GM21825 (cell line): Measurements from ENCODE around the gene NEK8.
A peak's percentile ranks its signal among the peaks of the same experiment; 100 is the strongest.
"Not testable (repeated sequence)": the region's sequence is repeated elsewhere in the genome, so short reads cannot be mapped to it uniquely, and the experiment has no call there.

ENCODE experiments used
- ATAC-seq: cut with Tn5 transposase; IDR thresholded peaks from one replicate; pipeline ENCODE4 v1.9.1; 2021; ENCODE audit warnings: mild to moderate bottlenecking, moderate library complexity; ENCODE audit not compliant: unreplicated experiment

NEK8 gene

GRCh38 chr17:28724500-28725165 lies 4.0 kb upstream of the NEK8 start:
- no peak for ATAC-seq

- no peak for ATAC-seq
Measured at GRCh38 chr17:28725166-28725659, 3.4 kb upstream of the NEK8 start.

DNA sequence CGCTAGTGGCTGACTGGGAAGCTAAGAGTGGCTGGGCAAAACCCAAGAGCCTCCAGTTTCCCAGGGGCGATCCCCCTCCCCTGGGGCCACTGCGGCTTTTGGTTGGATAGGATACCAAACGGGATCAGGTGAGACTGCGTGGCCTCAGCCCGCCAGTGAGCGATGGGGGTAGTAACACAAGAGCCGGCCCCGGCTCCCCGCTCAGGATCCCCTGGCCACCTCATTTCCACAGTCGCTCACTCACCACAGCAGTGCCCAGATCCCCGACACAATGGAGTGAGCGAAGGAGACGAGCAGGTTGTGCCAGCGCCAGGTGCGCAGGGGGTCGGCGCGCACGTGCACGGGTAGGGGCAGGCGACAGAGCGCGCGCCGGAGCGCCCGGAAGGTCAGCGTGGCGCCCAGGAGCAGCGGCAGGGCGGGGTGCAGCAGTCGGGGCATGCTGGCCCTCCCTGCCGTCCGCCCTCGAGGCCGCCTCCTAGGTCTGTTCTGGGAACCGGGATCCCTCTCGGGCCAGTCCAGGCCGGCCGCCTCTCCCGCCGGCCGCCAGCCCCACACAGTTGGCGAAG lies 2.8 kb upstream of the NEK8 start:
- ATAC-seq = no peak

GRCh38 chr17:28726226-28726626 lies 2.4 kb upstream of the NEK8 start, which contains the start of gene TLCD1:
Gene TLCD1, minus strand, starts transcription at chr17:28726233. Its CDS starts 136 bp downstream, at chr17:28726097.
- no peak for ATAC-seq

DNA sequence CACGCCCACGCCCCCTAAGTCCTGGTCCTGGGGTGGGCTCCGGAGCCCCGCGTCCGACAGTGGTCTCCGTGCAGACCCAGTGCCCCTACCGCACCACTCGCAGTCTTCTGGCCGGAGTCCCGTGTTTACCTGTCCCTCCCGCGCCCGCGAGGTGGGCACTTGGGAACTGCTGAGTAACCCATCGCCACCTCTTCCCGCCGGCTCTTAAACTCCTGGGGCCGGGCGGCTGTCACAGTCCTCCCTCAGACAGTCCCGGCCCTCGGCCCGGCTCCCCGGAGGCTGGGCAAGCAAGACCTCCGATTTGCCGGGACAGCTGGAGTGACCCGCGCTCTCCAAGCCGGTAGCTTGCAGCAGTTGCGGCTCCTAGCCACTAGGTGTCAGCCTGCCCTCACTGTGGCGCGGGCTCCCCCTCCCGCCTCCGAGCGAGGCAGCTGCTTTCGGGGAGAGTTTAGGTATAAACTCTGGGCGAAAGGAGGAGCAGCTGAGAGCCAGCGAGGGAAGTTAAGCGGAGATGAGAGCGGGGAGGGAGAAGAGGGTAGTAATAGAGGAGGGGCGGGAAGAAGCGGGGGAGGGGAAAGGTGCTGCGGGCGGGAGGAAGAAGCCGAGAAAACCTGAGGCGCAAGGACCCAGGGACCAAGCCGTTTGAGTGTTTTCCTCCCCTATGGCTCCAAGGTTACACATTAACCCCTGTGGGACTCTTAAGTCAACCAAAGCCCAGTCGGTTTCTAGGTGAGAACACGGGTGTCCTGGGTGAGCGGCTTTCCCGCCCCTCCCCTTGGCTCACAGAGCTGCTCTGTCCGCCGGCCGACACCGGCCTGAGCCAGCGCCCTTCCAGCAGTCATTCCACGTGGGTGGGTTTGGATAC lies 1.7 kb upstream of the NEK8 start:
- peak; percentile 38 for ATAC-seq

DNA sequence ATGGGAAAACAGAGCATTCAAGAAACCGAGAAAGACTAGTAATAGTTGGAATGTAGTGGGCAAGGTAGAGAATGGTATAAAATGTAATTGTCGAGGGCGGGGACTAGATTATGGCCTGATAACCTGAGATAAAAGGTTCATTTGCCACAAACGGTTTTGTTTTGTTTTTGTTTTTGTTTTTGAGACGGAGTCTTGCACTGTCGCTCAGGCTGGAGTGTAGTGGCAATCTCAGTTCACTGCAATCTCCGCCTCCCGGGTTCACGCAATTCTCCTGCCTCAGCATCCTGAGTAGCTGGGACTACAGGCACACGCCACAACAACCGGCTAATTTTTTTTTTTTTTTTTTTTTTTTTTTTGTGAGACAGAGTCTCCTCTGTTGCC lies 1.4 kb downstream of the NEK8 start:
- no peak for ATAC-seq

DNA sequence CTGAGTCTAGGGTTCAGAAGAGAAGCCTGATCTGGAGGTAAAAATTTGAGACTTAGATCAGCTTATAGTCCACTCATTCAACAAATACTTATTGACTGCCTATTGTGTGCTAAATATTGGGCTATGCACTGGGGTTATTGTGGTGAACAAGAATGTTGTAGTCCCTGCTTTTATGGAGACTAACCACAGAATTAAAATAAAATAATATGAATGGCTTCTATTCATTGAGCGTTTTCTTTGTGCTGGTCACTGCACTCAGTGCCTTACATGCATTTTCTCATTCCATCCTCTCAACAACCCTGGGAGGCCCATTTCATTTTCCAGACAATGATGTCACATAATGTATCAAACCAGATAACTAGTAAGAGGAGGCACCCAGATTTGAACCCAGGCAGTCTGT lies 4.8 kb downstream of the NEK8 start:
- no peak for ATAC-seq

DNA sequence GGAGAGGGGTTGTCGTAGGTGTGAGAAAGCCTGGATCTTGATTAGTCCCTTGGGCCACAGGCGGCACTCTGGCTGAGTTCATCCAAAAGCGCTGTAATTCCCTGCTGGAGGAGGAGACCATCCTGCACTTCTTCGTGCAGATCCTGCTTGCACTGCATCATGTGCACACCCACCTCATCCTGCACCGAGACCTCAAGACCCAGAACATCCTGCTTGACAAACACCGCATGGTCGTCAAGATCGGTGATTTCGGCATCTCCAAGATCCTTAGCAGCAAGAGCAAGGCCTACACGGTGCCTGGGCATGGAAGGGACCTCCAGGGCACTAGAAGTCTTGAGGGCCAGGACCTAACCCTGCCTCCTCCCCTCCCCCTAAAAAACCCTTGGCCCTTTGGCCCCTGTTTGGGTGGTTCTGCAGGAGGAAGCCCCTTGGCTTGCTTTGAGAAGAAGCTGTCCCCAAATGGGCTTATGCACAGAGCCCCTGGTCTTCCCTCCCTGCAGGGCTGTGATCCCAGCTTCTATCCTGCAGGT lies 6.2 kb downstream of the NEK8 start:
- ATAC-seq = no peak

DNA sequence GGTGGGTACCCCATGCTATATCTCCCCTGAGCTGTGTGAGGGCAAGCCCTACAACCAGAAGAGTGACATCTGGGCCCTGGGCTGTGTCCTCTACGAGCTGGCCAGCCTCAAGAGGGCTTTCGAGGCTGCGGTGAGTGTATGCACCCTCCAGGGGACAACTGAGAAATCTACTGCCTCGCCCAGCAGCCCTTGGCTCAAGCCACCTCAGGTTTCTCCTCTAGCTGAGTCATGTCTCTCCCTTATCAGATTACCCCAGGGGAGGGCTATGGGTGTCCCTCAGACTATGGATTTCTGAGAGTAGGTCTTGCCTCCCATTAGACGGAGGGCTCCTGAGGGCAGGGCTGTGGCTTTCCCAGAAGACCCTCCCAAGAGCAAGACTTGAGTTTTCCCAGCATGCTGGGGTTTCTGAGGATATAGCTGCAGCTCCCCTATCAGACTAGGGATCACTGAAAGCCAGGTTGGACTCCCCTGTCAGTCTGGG lies 6.7 kb downstream of the NEK8 start:
- no peak for ATAC-seq

DNA sequence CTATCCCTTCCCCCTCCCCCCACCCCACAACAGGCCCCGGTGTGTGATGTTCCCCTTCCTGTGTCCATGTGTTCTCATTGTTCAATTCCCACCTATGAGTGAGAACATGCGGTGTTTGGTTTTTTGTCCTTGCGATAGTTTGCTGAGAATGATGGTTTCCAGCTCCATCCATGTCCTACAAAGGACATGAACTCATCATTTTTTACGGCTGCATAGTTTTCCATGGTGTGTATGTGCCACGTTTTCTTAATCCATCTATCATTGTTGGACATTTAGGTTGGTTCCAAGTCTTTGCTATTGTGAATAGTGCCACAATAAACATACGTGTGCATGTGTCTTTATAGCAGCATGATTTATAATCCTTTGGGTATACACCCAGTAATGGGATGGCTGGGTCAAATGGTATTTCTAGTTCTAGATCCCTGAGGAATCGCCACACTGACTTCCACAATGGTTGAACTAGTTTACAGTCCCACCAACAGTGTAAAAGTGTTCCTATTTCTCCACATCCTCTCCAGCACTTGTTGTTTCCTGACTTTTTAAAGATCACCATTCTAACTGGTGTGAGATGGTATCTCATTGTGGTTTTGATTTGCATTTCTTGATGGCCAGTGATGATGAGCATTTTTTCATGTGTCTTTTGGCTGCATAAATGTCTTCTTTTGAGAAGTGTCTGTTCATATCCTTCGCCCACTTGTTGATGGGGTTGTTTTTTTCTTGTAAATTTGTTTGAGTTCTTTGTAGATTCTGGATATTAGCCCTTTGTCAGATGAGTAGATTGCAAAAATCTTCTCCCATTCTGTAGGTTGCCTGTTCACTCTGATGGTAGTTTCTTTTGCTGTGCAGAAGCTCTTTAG lies 7.6 kb downstream of the NEK8 start:
- not testable (repeated sequence) for ATAC-seq

GRCh38 chr17:28737316-28737715 lies 8.7 kb downstream of the NEK8 start:
- no peak for ATAC-seq

DNA sequence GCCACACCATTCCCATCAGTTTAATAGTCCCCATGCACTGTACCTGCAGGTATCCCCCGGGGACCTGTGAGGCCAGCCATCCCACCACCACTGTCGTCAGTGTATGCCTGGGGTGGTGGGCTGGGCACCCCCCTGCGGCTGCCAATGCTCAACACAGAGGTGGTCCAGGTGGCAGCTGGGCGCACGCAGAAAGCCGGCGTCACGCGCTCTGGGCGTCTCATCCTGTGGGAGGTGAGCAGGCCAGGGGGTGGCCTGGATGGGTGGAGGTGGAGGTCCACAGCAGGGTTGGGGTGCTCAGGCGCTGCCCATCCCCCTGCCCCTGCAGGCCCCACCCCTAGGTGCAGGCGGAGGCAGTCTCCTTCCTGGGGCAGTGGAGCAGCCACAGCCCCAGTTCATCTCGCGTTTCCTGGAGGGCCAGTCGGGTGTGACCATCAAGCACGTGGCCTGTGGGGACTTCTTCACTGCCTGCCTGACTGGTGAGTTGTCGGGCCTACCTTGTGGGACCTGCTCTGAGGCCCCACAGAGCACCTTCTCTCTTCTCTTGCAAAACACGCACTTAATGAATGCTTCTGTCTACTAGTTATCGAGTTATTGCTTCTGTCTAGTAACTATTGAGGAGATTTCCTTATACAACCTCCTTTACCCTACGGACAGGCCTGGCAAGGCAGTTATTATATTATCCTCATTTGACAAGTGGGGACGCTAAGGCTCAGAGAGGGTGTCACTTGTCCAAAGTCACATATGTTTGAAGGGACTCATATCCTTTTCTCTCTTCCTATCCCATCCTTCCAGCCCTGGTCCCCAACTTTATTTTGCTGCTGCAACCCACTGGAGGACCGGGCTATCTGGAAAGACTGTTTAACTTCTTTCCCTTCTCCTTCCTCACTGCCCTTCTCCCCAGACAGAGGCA lies 9.4 kb downstream of the NEK8 start:
- peak; percentile 64 for ATAC-seq

GRCh38 chr17:28738680-28739384 lies 10.2 kb downstream of the NEK8 start:
- peak; percentile 26 for ATAC-seq

GRCh38 chr17:28740406-28741357 lies 12.1 kb downstream of the NEK8 start:
- ATAC-seq = no peak

DNA sequence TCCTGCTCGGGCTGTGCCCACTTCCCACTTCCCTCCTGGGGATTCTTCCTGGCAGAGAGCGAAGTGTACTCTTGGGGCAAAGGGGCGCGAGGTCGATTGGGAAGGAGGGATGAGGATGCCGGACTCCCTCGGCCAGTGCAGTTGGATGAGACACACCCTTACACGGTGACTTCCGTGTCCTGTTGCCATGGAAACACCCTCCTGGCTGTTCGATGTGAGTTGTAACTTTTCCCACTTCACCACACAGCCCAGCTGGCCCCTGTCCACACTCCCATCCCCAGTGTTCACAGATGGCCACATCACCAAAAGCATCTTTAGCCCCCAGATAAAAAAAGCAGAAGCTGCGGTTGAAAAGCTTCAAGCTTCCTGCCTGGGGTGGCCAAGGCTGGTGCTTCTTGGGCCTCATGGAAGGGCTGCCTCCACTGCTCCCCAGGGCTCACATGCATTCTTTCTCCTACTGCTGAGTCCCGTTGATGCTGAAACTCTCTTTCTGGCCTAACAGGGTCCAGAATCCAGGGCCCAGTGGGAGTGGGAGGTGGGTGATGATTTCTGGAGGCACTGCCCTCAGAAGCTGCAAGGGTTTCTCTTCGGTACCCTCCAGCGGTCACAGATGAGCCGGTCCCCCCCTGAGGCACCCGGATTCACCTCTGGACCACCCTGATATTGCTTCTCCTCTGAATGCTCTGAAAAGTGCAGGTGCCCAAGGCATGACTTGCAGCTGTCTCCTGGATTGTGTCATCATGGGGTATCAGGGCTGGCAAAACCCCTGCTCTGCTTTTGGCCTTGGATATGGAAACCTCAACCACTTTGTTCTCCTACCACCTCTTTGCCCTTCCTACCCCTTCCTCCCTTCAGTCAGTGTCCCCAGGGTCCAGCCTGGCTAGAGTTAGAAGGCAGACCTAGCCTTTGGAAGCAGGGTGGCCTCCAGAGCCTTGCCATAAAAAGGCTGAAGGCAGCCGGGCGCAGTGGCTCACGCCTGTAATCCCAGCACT lies 13.1 kb downstream of the NEK8 start:
- ATAC-seq = no peak
